MCF 10A (cell line): Measurements from ENCODE around the gene WDR82. TPM values are rescaled to one million over a fixed set of nuclear protein-coding genes. Genes with fewer than 3 reads are reported as not detected.
"Not testable (repeated sequence)": the region's sequence is repeated elsewhere in the genome, so short reads cannot be mapped to it uniquely, and the experiment has no call there.

Experiments used
- BruUV-seq: library from RNA; stranded (reverse); fragments of 400-500 nt; replicated peaks from 2 replicates; lab custom pipeline; 2021; lab: Mats Ljungman, UMichigan
- CTCF ChIA-PET: fragments of 300-600 bp; sonication (Branson Sonifier 250); formaldehyde crosslinking; extraction: SDS; loops from one replicate; lab custom pipeline; 2021; ENCODE audit warnings: antibody characterized with exemption, inconsistent platforms; lab: Yijun Ruan, JAX
- POLR2A ChIA-PET: fragments of 300-600, 350-650 bp; sonication (Branson Sonifier 250); formaldehyde crosslinking; extraction: SDS; loops from one replicate; lab custom pipeline; 2020; ENCODE audit warnings: antibody characterized with exemption, inconsistent platforms; lab: Yijun Ruan, JAX
- DNase-seq: peaks from one replicate; pipeline ENCODE4 v3.0.0-alpha.2; 2018; ENCODE audit not compliant: unreplicated experiment
- H3K27ac Mint-ChIP-seq: one replicate; pipeline ENCODE4 v1.8.0; 2022; ENCODE audit warnings: mild to moderate bottlenecking, low read depth, mixed read lengths; ENCODE audit not compliant: unreplicated experiment
- H3K27me3 Mint-ChIP-seq: one replicate; pipeline ENCODE4 v1.8.0; 2022; ENCODE audit warnings: mixed read lengths; ENCODE audit not compliant: insufficient read depth, unreplicated experiment
- H3K36me3 Mint-ChIP-seq: one replicate; pipeline ENCODE4 v1.8.0; 2022; ENCODE audit warnings: mild to moderate bottlenecking, moderate library complexity, mixed read lengths; ENCODE audit not compliant: insufficient read depth, unreplicated experiment
- H3K4me1 Mint-ChIP-seq: one replicate; pipeline ENCODE4 v1.8.0; 2022; ENCODE audit warnings: mixed read lengths; ENCODE audit not compliant: insufficient read depth, unreplicated experiment
- H3K4me3 Mint-ChIP-seq: one replicate; pipeline ENCODE4 v1.8.0; 2022; ENCODE audit warnings: mild to moderate bottlenecking, moderate library complexity, mixed read lengths; ENCODE audit not compliant: unreplicated experiment
- H3K9me3 Mint-ChIP-seq: one replicate; pipeline ENCODE4 v1.8.0; 2022; ENCODE audit warnings: mixed read lengths; ENCODE audit not compliant: unreplicated experiment
- CTCF ChIP-seq: fragments of 200-600 bp; IDR thresholded peaks from one replicate; pipeline ENCODE4 v1.8.0; 2022; ENCODE audit warnings: antibody characterized with exemption, mild to moderate bottlenecking; ENCODE audit not compliant: unreplicated experiment
- intact Hi-C: fragments of 100-400 bp; cut with micrococcal nuclease; formaldehyde crosslinking; loops from 2 replicates; pipeline ENCODE4 v1.14.1; 2022
- total RNA-seq: library from RNA; stranded (reverse); gene quantifications from 2 replicates; pipeline ENCODE4 v1.2.3, GENCODE V29; 2022

Gene WDR82
- total RNA-seq, 1 experiment from 2014 or later, result 62.5 TPM

GRCh38 chr3:52277972-52278509, 408 bp downstream of the WDR82 start:
- Mint-ChIP-seq H3K9me3 (no peaks in the 10 kb centered on the region), H3K27ac (peak overlapping the region; percentile 99), H3K27me3 (no peaks in the 10 kb centered on the region), H3K4me1 (peaks cover 26% of the 10 kb centered on the region), H3K36me3 (peaks cover 33% of the 10 kb centered on the region), H3K4me3 (peak overlapping the region; percentile 84)
- intact Hi-C loops, result loop anchor here (1.0 to 5.0 kb wide), 2 partner anchors 41 to 59 kb away; no protein-coding TSS in a partner anchor
- ChIA-PET CTCF (interaction anchor here (0.6 to 3.0 kb wide), 9 partner anchors 11 to 62 kb away, joined by 3 to 22 read pairs (median 3); partner anchors contain the start of gene TLR9), POLR2A (interaction anchor here (0.6 to 6.3 kb wide), 28 partner anchors 10 to 336 kb away, joined by 3 to 120 read pairs (median 4); partner anchors contain the start of genes ABHD14A, ABHD14B, DUSP7 and GLYCTK)
- peak; percentile 37 for TF ChIP-seq CTCF
- peak; percentile 66 for DNase-seq
- no TSS peak for BruUV-seq

- DNase-seq, result peak; percentile 60
- Mint-ChIP-seq H3K36me3 (peaks cover 39% of the 10 kb centered on the region), H3K9me3 (no peaks in the 10 kb centered on the region), H3K27ac (peak overlapping the region; percentile 99), H3K4me3 (peak overlapping the region; percentile 84), H3K4me1 (peaks cover 26% of the 10 kb centered on the region), H3K27me3 (no peaks in the 10 kb centered on the region)
- ChIA-PET CTCF (interaction anchor here (0.6 to 3.0 kb wide), 15 partner anchors 9 to 1677 kb away, joined by 3 to 22 read pairs (median 3); partner anchors contain the start of gene TWF2), POLR2A (interaction anchor here (0.6 to 6.3 kb wide), 24 partner anchors 10 to 336 kb away, joined by 3 to 120 read pairs (median 4); partner anchors contain the start of genes ABHD14A, ABHD14B, DUSP7 and GLYCTK)
- no peak for TF ChIP-seq CTCF
- intact Hi-C loops, result loop anchor here (5.0 kb wide), 1 partner anchor 60 kb away; no protein-coding TSS in a partner anchor
- TSS peak; percentile 33 for BruUV-seq
Measured at GRCh38 chr3:52277071-52277964, 1.1 kb downstream of the WDR82 start.

- intact Hi-C loops, result loop anchor here (5.0 kb wide), 1 partner anchor 63 kb away; no protein-coding TSS in a partner anchor
- H3K4me3 Mint-ChIP-seq, result peak overlapping the region; percentile 84
- H3K9me3 Mint-ChIP-seq, H3K27ac Mint-ChIP-seq, DNase-seq, H3K27me3 Mint-ChIP-seq, POLR2A ChIA-PET, BruUV-seq: not testable (repeated sequence)
- CTCF ChIA-PET, result interaction anchor here (1.2 kb wide), 1 partner anchor 12 kb away, joined by 3 read pairs; no protein-coding TSS in a partner anchor
- H3K4me1 Mint-ChIP-seq, result peaks cover 26% of the 10 kb centered on the region
- H3K36me3 Mint-ChIP-seq, result peaks cover 58% of the 10 kb centered on the region
Measured at GRCh38 chr3:52274781-52275180, 3.7 kb downstream of the WDR82 start.

- no TSS peak for BruUV-seq
- no peaks in the 10 kb centered on the region for H3K27me3 Mint-ChIP-seq
- TF ChIP-seq CTCF, result no peak
- H3K4me3 Mint-ChIP-seq, result no peak overlapping the region
- no peaks in the 10 kb centered on the region for H3K9me3 Mint-ChIP-seq
- ChIA-PET CTCF (no interaction called here), POLR2A (interaction anchor here (1.5 kb wide), 1 partner anchor 35 kb away, joined by 6 read pairs; no protein-coding TSS in a partner anchor)
- peak overlapping the region; percentile 9 for H3K27ac Mint-ChIP-seq
- intact Hi-C loops, result no loop called here
- peaks cover 22% of the 10 kb centered on the region for H3K4me1 Mint-ChIP-seq
- no peak for DNase-seq
- peaks cover 71% of the 10 kb centered on the region for H3K36me3 Mint-ChIP-seq
Measured at GRCh38 chr3:52272831-52273230, 5.6 kb downstream of the WDR82 start.

- Mint-ChIP-seq H3K36me3 (peaks cover 78% of the 10 kb centered on the region), H3K27ac (peak overlapping the region; percentile 39), H3K4me1 (peaks cover 22% of the 10 kb centered on the region)
- H3K4me3 Mint-ChIP-seq, intact Hi-C loops, H3K9me3 Mint-ChIP-seq, DNase-seq, BruUV-seq, CTCF ChIA-PET, H3K27me3 Mint-ChIP-seq: not testable (repeated sequence)
- POLR2A ChIA-PET, result interaction anchor here (0.8 to 1.5 kb wide), 2 partner anchors 24 to 34 kb away, joined by 3 to 6 read pairs; no protein-coding TSS in a partner anchor
Measured at GRCh38 chr3:52272172-52272571, 6.3 kb downstream of the WDR82 start.
